ENCODE measurements around the gene RNF151.

- TF ChIP-seq TSHZ2 (CRISPR knock-in tag; IDR thresholded peaks at IDR 0.05) (no peak), ESRRG (CRISPR knock-in tag; IDR thresholded peaks at IDR 0.05) (no peak)
These were observed 27.7 kb upstream of the RNF151 start for GRCh38 chr16:1938910-1939309.

All from SK-N-SH treated with all-trans-retinoic acid at 6 μM for 48 hours (cell line).